Astrocyte (in vitro differentiated cells and primary cell): ENCODE results near the gene GPC3.

ENCODE experiments used
- CTCF ChIP-seq: IDR thresholded peaks from 2 replicates; pipeline ENCODE4 v1.5.1; 2011; ENCODE audit warnings: low read depth, mild to moderate bottlenecking, inconsistent platforms, low read length, moderate library complexity; ENCODE audit not compliant: insufficient read depth
- EZH2 ChIP-seq: IDR thresholded peaks from 2 replicates; pipeline ENCODE4 v1.6.1; 2012; ENCODE audit warnings: mild to moderate bottlenecking, low read length, inconsistent platforms; ENCODE audit not compliant: insufficient read depth

- TF ChIP-seq EZH2 (no peak), CTCF (no peak)
These were observed 3.5 kb downstream of the GPC3 start for GRCh38 chrX:133981924-133982323.
